ENCODE results near the gene LSM7. TPM values are rescaled to one million over a fixed set of nuclear protein-coding genes. Genes with fewer than 3 reads are reported as not detected.

LSM7 gene
- total RNA-seq, 1 donor from 2014 or later, result 135 TPM

DNA sequence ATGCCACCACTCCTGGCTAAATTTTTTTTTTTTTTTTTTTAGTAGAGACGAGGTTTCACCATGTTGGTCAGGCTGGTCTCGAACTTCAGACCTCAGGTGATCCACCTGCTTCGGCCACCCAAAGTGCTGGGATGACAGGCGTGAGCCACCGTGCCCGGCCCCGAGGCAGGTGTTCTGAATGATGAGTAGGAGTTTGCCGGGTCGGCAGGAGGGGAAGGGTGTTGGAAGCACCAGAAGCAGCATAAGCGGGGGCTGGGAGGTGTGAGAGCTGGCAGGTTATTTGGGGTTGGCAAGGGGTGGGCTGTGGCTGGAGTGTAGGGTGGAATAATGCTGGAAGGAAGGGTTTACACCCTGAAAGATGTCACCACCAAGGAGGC, 1.9 kb upstream of the LSM7 start:
- no peak overlapping the region for H3K4me3 ChIP-seq
- DNase-seq (ENCODE audit: extremely low spot score in 2 of 2), result no peak
- H3K36me3 ChIP-seq, result no peaks in the 10 kb centered on the region
- no peak overlapping the region for H3K27ac ChIP-seq
- intact Hi-C loops (cut with DNase I), result no loop called here
- H3K27me3 ChIP-seq, result no peaks in the 10 kb centered on the region
- TF ChIP-seq, protein P1, sequence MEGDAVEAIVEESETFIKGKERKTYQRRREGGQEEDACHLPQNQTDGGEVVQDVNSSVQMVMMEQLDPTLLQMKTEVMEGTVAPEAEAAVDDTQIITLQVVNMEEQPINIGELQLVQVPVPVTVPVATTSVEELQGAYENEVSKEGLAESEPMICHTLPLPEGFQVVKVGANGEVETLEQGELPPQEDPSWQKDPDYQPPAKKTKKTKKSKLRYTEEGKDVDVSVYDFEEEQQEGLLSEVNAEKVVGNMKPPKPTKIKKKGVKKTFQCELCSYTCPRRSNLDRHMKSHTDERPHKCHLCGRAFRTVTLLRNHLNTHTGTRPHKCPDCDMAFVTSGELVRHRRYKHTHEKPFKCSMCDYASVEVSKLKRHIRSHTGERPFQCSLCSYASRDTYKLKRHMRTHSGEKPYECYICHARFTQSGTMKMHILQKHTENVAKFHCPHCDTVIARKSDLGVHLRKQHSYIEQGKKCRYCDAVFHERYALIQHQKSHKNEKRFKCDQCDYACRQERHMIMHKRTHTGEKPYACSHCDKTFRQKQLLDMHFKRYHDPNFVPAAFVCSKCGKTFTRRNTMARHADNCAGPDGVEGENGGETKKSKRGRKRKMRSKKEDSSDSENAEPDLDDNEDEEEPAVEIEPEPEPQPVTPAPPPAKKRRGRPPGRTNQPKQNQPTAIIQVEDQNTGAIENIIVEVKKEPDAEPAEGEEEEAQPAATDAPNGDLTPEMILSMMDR (IDR thresholded peaks at IDR 0.05), result no peak
- TF ChIP-seq POLR2A (IDR thresholded peaks at IDR 0.05) (no peak), POLR2AphosphoS5 (IDR thresholded peaks at IDR 0.05; ENCODE audit: insufficient read depth in 1 of 2, low read depth in 1 of 2) (no peak)
- H3K4me1 ChIP-seq, result peaks cover 65% of the 10 kb centered on the region
- no peaks in the 10 kb centered on the region for H3K9me3 ChIP-seq

DNA sequence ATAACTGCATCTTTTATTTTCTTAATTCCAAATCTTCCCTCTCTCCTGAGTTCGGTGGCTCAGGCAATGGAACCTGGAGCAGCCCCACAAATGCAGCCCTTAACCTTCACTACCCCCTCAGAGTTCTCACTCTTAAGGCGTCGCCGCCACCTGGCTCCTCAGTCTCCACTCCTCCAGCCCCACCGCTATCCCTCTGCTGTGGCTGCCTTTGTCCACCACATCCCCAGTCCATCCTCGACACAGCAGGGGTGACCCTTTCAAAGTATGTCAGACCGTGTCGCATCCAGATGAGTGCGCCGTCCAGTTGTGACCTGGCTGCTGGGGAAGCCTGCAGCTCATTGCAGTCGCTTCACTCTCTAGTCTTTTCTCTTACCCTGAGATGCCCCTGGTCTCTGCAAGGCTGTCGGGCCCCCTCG, 1.1 kb upstream of the LSM7 start:
- TF ChIP-seq POLR2A (IDR thresholded peaks at IDR 0.05) (no peak), POLR2AphosphoS5 (IDR thresholded peaks at IDR 0.05; ENCODE audit: insufficient read depth in 1 of 2, low read depth in 1 of 2) (no peak)
- TF ChIP-seq, protein P1 (IDR thresholded peaks at IDR 0.05), result no peak
- H3K27me3 ChIP-seq, result no peaks in the 10 kb centered on the region
- H3K4me1 ChIP-seq, result peaks cover 65% of the 10 kb centered on the region
- no peak overlapping the region for H3K27ac ChIP-seq
- peaks cover 0 to under 1% of the 10 kb centered on the region in 2 donors for H3K36me3 ChIP-seq
- no peaks in the 10 kb centered on the region for H3K9me3 ChIP-seq
- H3K4me3 ChIP-seq, result peak overlapping the region; percentile 64 to 88
- intact Hi-C loops (cut with DNase I), result no loop called here
- no peak for DNase-seq (ENCODE audit: extremely low spot score in 2 of 2)

DNA sequence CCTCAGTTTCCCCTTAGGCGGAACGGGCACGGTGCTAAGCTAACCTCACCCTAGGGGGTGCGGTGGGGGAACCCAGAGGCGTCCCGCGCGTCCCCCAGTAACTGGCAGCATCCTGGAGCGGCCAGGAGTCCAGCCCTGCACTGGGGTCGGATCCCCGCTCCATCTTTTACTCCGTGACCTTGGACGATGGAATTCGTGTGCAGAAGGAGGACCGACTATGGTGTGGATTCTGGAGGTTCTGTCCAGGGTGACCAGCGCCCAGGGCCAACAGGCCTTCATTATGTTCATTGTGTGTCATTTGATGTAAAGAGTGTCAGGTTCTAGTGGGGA, 728 bp upstream of the LSM7 start:
- peak overlapping the region; percentile 64 to 88 for H3K4me3 ChIP-seq
- peaks cover 65% of the 10 kb centered on the region for H3K4me1 ChIP-seq
- H3K9me3 ChIP-seq, result no peaks in the 10 kb centered on the region
- H3K36me3 ChIP-seq, result peaks cover 0 to 4% of the 10 kb centered on the region in 2 donors
- peak overlapping the region; percentile 50 for H3K27ac ChIP-seq
- TF ChIP-seq POLR2A (IDR thresholded peaks at IDR 0.05) (no peak), POLR2AphosphoS5 (IDR thresholded peaks at IDR 0.05; ENCODE audit: insufficient read depth in 1 of 2, low read depth in 1 of 2) (no peak)
- TF ChIP-seq, protein P1 (IDR thresholded peaks at IDR 0.05), result no peak
- intact Hi-C loops (cut with DNase I), result no loop called here
- no peak for DNase-seq (ENCODE audit: extremely low spot score in 2 of 2)
- H3K27me3 ChIP-seq, result no peaks in the 10 kb centered on the region

DNA sequence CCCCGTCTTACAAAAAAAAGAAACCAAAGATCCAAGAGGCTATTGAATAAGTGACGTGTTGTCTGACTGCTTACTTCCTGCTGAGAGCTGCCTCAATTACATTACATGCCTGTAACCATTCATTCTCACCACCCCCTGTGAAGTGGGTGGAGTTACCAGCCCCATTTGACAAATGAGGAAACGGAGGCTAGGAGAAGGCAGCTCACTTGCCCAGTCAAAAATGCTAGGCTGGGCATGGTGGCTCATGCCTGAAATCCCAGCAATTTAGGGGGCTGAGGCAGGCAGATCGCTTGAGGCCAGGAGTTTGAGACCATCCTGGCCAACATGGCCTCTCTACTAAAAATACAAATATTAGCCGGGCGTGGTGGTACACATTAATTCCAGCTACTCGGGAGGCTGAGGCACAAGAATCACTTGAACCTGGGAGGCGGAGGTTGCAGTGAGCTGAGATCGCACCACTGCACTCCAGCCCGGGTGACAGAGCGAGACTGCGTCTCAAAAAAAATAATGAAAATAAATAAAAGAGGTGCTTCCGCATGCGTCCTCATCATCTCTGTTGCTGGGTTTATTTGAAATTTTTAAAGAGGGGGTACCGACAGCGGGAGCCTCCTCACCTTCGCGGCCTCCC, 499 bp downstream of the LSM7 start:
- H3K4me1 ChIP-seq, result peaks cover 58% of the 10 kb centered on the region
- intact Hi-C loops (cut with DNase I), result no loop called here
- DNase-seq (ENCODE audit: extremely low spot score in 2 of 2), result no peak

More for the DNA sequence above, 499 bp downstream of the LSM7 start:
- no peak for TF ChIP-seq POLR2AphosphoS5 (IDR thresholded peaks at IDR 0.05; ENCODE audit: insufficient read depth in 1 of 2, low read depth in 1 of 2)
- no peak for TF ChIP-seq POLR2A (IDR thresholded peaks at IDR 0.05)
- TF ChIP-seq, protein P1 (IDR thresholded peaks at IDR 0.05), result no peak
- Histone ChIP-seq H3K27me3 (no peaks in the 10 kb centered on the region), H3K9me3 (no peaks in the 10 kb centered on the region), H3K4me3 (peak overlapping the region; percentile 64 to 88), H3K27ac (no peak overlapping the region), H3K36me3 (peaks cover 0 to 15% of the 10 kb centered on the region in 2 donors)
